NCI-H2107 (cell line): Measurements from ENCODE around the gene CEND1.

Experiments used
- DNase-seq: peaks from one replicate; lab custom pipeline; 2025; lab: John Stamatoyannopoulos, UW

Gene CEND1

GRCh38 chr11:777288-778255, 12.3 kb downstream of the CEND1 start, which contains the start of gene GATD1:
TSS of gene GATD1 (minus strand) at chr11:777487. CDS start at chr11:777462, 25 bp downstream.
- DNase-seq: peak; percentile 65

GRCh38 chr11:776561-777287, 13.2 kb downstream of the CEND1 start:
- no peak for DNase-seq

GRCh38 chr11:776263-776560, 13.7 kb downstream of the CEND1 start:
- DNase-seq: no peak

GRCh38 chr11:774873-775592, 14.9 kb downstream of the CEND1 start:
- DNase-seq: no peak

- DNase-seq: no peak
These were observed 16.1 kb downstream of the CEND1 start for GRCh38 chr11:773830-774229.

- DNase-seq: no peak
These were observed 16.5 kb downstream of the CEND1 start for GRCh38 chr11:773425-773824.

GRCh38 chr11:772429-773390, 17.2 kb downstream of the CEND1 start:
- DNase-seq: no peak

GRCh38 chr11:771617-772204, 18.2 kb downstream of the CEND1 start:
- no peak for DNase-seq

- DNase-seq: no peak
These were observed 19.0 kb downstream of the CEND1 start for GRCh38 chr11:770642-771616.

- no peak for DNase-seq
These were observed 19.8 kb downstream of the CEND1 start for GRCh38 chr11:769887-770641.

GRCh38 chr11:767238-767637, 22.7 kb downstream of the CEND1 start:
- DNase-seq: no peak

- no peak for DNase-seq
These were observed 23.0 kb downstream of the CEND1 start for GRCh38 chr11:766936-767210.

GRCh38 chr11:766106-766935, 23.6 kb downstream of the CEND1 start:
- DNase-seq: no peak

GRCh38 chr11:765802-766091, 24.1 kb downstream of the CEND1 start:
- no peak for DNase-seq

GRCh38 chr11:765025-765801, 24.7 kb downstream of the CEND1 start:
- no peak for DNase-seq

- DNase-seq: no peak
These were observed 25.4 kb downstream of the CEND1 start for GRCh38 chr11:764322-765024.
